Measurements from ENCODE around the gene TRAPPC12.
"Not testable (repeated sequence)": the region's sequence is repeated elsewhere in the genome, so short reads cannot be mapped to it uniquely, and the experiment has no call there.

DNA sequence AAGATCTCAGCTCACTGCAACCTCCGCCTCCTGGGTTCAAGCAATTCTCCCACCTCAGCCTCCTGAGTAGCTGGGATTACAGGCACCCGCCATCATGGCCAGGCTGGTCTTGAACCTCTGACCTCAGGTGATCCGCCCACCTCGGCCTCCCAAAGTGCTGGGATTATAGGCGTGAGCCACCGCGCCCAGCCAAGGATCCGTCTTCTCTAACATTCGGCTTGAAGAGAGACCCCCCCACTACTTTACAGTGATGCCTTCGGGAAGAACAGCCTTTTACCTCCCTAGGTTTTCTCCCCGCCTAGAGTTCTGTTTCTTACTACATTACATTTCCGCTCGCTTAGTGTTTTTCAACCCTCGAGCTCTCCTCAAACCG, 117.2 kb downstream of the TRAPPC12 start:
- TF ChIP-seq, protein P1, sequence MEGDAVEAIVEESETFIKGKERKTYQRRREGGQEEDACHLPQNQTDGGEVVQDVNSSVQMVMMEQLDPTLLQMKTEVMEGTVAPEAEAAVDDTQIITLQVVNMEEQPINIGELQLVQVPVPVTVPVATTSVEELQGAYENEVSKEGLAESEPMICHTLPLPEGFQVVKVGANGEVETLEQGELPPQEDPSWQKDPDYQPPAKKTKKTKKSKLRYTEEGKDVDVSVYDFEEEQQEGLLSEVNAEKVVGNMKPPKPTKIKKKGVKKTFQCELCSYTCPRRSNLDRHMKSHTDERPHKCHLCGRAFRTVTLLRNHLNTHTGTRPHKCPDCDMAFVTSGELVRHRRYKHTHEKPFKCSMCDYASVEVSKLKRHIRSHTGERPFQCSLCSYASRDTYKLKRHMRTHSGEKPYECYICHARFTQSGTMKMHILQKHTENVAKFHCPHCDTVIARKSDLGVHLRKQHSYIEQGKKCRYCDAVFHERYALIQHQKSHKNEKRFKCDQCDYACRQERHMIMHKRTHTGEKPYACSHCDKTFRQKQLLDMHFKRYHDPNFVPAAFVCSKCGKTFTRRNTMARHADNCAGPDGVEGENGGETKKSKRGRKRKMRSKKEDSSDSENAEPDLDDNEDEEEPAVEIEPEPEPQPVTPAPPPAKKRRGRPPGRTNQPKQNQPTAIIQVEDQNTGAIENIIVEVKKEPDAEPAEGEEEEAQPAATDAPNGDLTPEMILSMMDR (IDR thresholded peaks at IDR 0.05) = not testable (repeated sequence)
- TF ChIP-seq EP300 (IDR thresholded peaks at IDR 0.05; ENCODE audit: low read depth); POLR2A (IDR thresholded peaks at IDR 0.05): not testable (repeated sequence)

Data from transverse colon (tissue), 3 donors.